ENCODE measurements around the gene ARHGAP29.

- TF ChIP-seq SP2 (IDR thresholded peaks at IDR 0.05; ENCODE audit: low read length) (no peak), CTCF (IDR thresholded peaks at IDR 0.05; ENCODE audit: control extremely low read depth in 1 of 3, insufficient read depth in 1 of 3, low read depth in 1 of 3, low read length in 3 of 3) (no peak), POLR2AphosphoS5 (IDR thresholded peaks at IDR 0.05; ENCODE audit: low read depth, low read length) (no peak), RAD21 (IDR thresholded peaks at IDR 0.05 in 1 of 2, conservative IDR thresholded peaks at IDR 0.05 in 1 of 2; ENCODE audit: low read depth in 2 of 2, low read length in 2 of 2) (no peak), POLR2A (IDR thresholded peaks at IDR 0.05; ENCODE audit: control extremely low read depth in 1 of 2, low read depth in 2 of 2, low read length in 2 of 2) (no peak), JUN (IDR thresholded peaks at IDR 0.05; ENCODE audit: low read depth, low read length) (no peak), EP300 (IDR thresholded peaks at IDR 0.05; ENCODE audit: borderline replicate concordance in 1 of 2, low read depth in 2 of 2, low read length in 2 of 2) (no peak), CREB1 (IDR thresholded peaks at IDR 0.05) (no peak), SRF (IDR thresholded peaks at IDR 0.05; ENCODE audit: low read depth, low read length) (no peak), CEBPB (IDR thresholded peaks at IDR 0.05; ENCODE audit: low read depth, low read length) (no peak), MAX (IDR thresholded peaks at IDR 0.05) (no peak), SIX5 (IDR thresholded peaks at IDR 0.05; ENCODE audit: low read depth, low read length) (no peak)
Measured at GRCh38 chr1:94160811-94161210, 76.6 kb downstream of the ARHGAP29 start.
